ENCODE results near the gene MSH2. TPM values are rescaled to one million over a fixed set of nuclear protein-coding genes. Genes with fewer than 3 reads are reported as not detected.
"Not testable (repeated sequence)": the region's sequence is repeated elsewhere in the genome, so short reads cannot be mapped to it uniquely, and the experiment has no call there.

MSH2 gene
- polyA plus RNA-seq, 6 donors from 2014 or later, result 22.9 to 33.5 (median 31.0) TPM

GRCh38 chr2:47422560-47422959 lies 19.6 kb downstream of the MSH2 start:
- Mint-ChIP-seq H3K4me1 (peaks cover 0 to 3% (median 0%) of the 10 kb centered on the region in 3 donors), H3K9me3 (no peaks in the 10 kb centered on the region), H3K27ac (no peak overlapping the region), H3K4me3 (no peak overlapping the region), H3K36me3 (peaks cover 0 to 8% of the 10 kb centered on the region in 2 donors), H3K27me3 (no peaks in the 10 kb centered on the region)
- ATAC-seq (ENCODE audit: low read depth in 2 of 2), result no peak
- no peak for DNase-seq

GRCh38 chr2:47426786-47427185 lies 23.8 kb downstream of the MSH2 start:
- Mint-ChIP-seq H3K4me3 (no peak overlapping the region), H3K27ac (no peak overlapping the region), H3K27me3 (no peaks in the 10 kb centered on the region), H3K9me3 (no peaks in the 10 kb centered on the region), H3K4me1 (no peaks in the 10 kb centered on the region), H3K36me3 (peaks cover 10 to 12% of the 10 kb centered on the region in 2 donors)
- DNase-seq (no peak), ATAC-seq (ENCODE audit: low read depth in 2 of 2) (no peak)

- H3K27ac Mint-ChIP-seq, result no peak overlapping the region
- no peaks in the 10 kb centered on the region for H3K27me3 Mint-ChIP-seq
- no peak for ATAC-seq (ENCODE audit: low read depth in 2 of 2)
- no peaks in the 10 kb centered on the region for H3K4me1 Mint-ChIP-seq
- H3K4me3 Mint-ChIP-seq, result no peak overlapping the region
- H3K9me3 Mint-ChIP-seq, result no peaks in the 10 kb centered on the region
- no peak for DNase-seq
- peaks cover 17 to 18% of the 10 kb centered on the region in 2 donors for H3K36me3 Mint-ChIP-seq
Observed at GRCh38 chr2:47429795-47430194, 26.8 kb downstream of the MSH2 start.

- not testable (repeated sequence) for DNase-seq; H3K27ac Mint-ChIP-seq; H3K4me3 Mint-ChIP-seq; ATAC-seq (ENCODE audit: low read depth in 2 of 2); H3K4me1 Mint-ChIP-seq; H3K9me3 Mint-ChIP-seq; H3K27me3 Mint-ChIP-seq
- peaks cover 14 to 18% of the 10 kb centered on the region in 2 donors for H3K36me3 Mint-ChIP-seq
Observed at GRCh38 chr2:47433006-47433405, 30.1 kb downstream of the MSH2 start.

GRCh38 chr2:47433445-47433844 lies 30.5 kb downstream of the MSH2 start:
- not testable (repeated sequence) for DNase-seq; H3K4me3 Mint-ChIP-seq; H3K27ac Mint-ChIP-seq; H3K27me3 Mint-ChIP-seq; H3K9me3 Mint-ChIP-seq; ATAC-seq (ENCODE audit: low read depth in 2 of 2); H3K4me1 Mint-ChIP-seq
- peaks cover 14 to 18% of the 10 kb centered on the region in 2 donors for H3K36me3 Mint-ChIP-seq

GRCh38 chr2:47437287-47437686 lies 34.3 kb downstream of the MSH2 start:
- Mint-ChIP-seq H3K9me3 (no peaks in the 10 kb centered on the region), H3K36me3 (peaks cover 1 to 3% of the 10 kb centered on the region in 2 donors), H3K4me3 (no peak overlapping the region), H3K27me3 (no peaks in the 10 kb centered on the region), H3K4me1 (peaks cover 0 to 4% (median 0%) of the 10 kb centered on the region in 3 donors), H3K27ac (no peak overlapping the region)
- ATAC-seq (ENCODE audit: low read depth in 2 of 2), result no peak
- DNase-seq, result peak; percentile 5

GRCh38 chr2:47438106-47438505 lies 35.1 kb downstream of the MSH2 start:
- no peaks in the 10 kb centered on the region for H3K36me3 Mint-ChIP-seq
- H3K4me3 Mint-ChIP-seq, result no peak overlapping the region
- no peaks in the 10 kb centered on the region for H3K9me3 Mint-ChIP-seq
- peak overlapping the region in 3 of 6 donors; percentile 6 to 59 (median 29) for H3K27ac Mint-ChIP-seq
- ATAC-seq (ENCODE audit: low read depth in 2 of 2) (no peak), DNase-seq (no peak)
- no peaks in the 10 kb centered on the region for H3K27me3 Mint-ChIP-seq
- peaks cover 0 to 4% (median 0%) of the 10 kb centered on the region in 3 donors for H3K4me1 Mint-ChIP-seq

- Mint-ChIP-seq H3K27ac (no peak overlapping the region), H3K4me3 (no peak overlapping the region), H3K4me1 (peaks cover 0 to 4% (median 0%) of the 10 kb centered on the region in 3 donors), H3K36me3 (no peaks in the 10 kb centered on the region), H3K27me3 (no peaks in the 10 kb centered on the region), H3K9me3 (no peaks in the 10 kb centered on the region)
- DNase-seq (no peak), ATAC-seq (ENCODE audit: low read depth in 2 of 2) (no peak)
Observed at GRCh38 chr2:47438783-47439182, 35.8 kb downstream of the MSH2 start.

- Mint-ChIP-seq H3K9me3 (no peaks in the 10 kb centered on the region), H3K27me3 (no peaks in the 10 kb centered on the region), H3K4me1 (peaks cover 0 to 2% (median 0%) of the 10 kb centered on the region in 3 donors), H3K36me3 (peaks cover 22 to 28% of the 10 kb centered on the region in 2 donors), H3K4me3 (no peak overlapping the region), H3K27ac (no peak overlapping the region)
- ATAC-seq (ENCODE audit: low read depth in 2 of 2) (no peak), DNase-seq (no peak)
Observed at GRCh38 chr2:47451790-47452189, 48.8 kb downstream of the MSH2 start.

- ATAC-seq (ENCODE audit: low read depth in 2 of 2) (no peak), DNase-seq (no peak)
- H3K27me3 Mint-ChIP-seq, result no peaks in the 10 kb centered on the region
- H3K27ac Mint-ChIP-seq, result peak overlapping the region in 1 of 6 donors; percentile 64
- H3K4me1 Mint-ChIP-seq, result peaks cover 7 to 10% (median 8%) of the 10 kb centered on the region in 3 donors
- peaks cover 0 to 6% (median 0%) of the 10 kb centered on the region in 7 donors for H3K9me3 Mint-ChIP-seq
- peaks cover 22 to 33% of the 10 kb centered on the region in 2 donors for H3K36me3 Mint-ChIP-seq
- no peak overlapping the region for H3K4me3 Mint-ChIP-seq
Observed at GRCh38 chr2:47452761-47453160, 49.8 kb downstream of the MSH2 start.

- H3K9me3 Mint-ChIP-seq; ATAC-seq (ENCODE audit: low read depth in 2 of 2): not testable (repeated sequence)
Observed at GRCh38 chr2:47454818-47455217, 51.9 kb downstream of the MSH2 start.

GRCh38 chr2:47455411-47455810 lies 52.5 kb downstream of the MSH2 start:
- Mint-ChIP-seq H3K4me3 (no peak overlapping the region), H3K9me3 (peaks cover 0 to 6% (median 2%) of the 10 kb centered on the region in 7 donors), H3K4me1 (peaks cover 12 to 20% (median 20%) of the 10 kb centered on the region in 3 donors), H3K27ac (no peak overlapping the region), H3K27me3 (no peaks in the 10 kb centered on the region), H3K36me3 (peaks cover 30 to 42% of the 10 kb centered on the region in 2 donors)
- no peak for DNase-seq
- no peak for ATAC-seq (ENCODE audit: low read depth in 2 of 2)

More at GRCh38 chr2:47454818-47455217, 51.9 kb downstream of the MSH2 start:
- H3K27ac Mint-ChIP-seq, result peak overlapping the region in 1 of 6 donors; percentile 72
- not testable (repeated sequence) for DNase-seq, H3K4me3 Mint-ChIP-seq, H3K27me3 Mint-ChIP-seq
- H3K4me1 Mint-ChIP-seq, result peaks cover 12 to 20% (median 20%) of the 10 kb centered on the region in 3 donors
- peaks cover 30 to 41% of the 10 kb centered on the region in 2 donors for H3K36me3 Mint-ChIP-seq

GRCh38 chr2:47456851-47457250 lies 53.9 kb downstream of the MSH2 start:
- H3K27ac Mint-ChIP-seq, result peak overlapping the region in 3 of 6 donors; percentile 46 to 95 (median 85)
- H3K27me3 Mint-ChIP-seq, result no peaks in the 10 kb centered on the region
- peaks cover 21 to 30% of the 10 kb centered on the region in 2 donors for H3K36me3 Mint-ChIP-seq
- peaks cover 0 to 6% (median 2%) of the 10 kb centered on the region in 7 donors for H3K9me3 Mint-ChIP-seq
- peak overlapping the region in 1 of 8 donors; percentile 2 for H3K4me3 Mint-ChIP-seq
- H3K4me1 Mint-ChIP-seq, result peaks cover 12 to 20% (median 20%) of the 10 kb centered on the region in 3 donors
- ATAC-seq (ENCODE audit: low read depth in 2 of 2), result no peak
- DNase-seq, result no peak

GRCh38 chr2:47457268-47457667 lies 54.3 kb downstream of the MSH2 start:
- ATAC-seq (ENCODE audit: low read depth in 2 of 2) (peak; percentile 23 to 56), DNase-seq (no peak)
- peaks cover 0 to 6% (median 2%) of the 10 kb centered on the region in 7 donors for H3K9me3 Mint-ChIP-seq
- H3K4me3 Mint-ChIP-seq, result peak overlapping the region in 3 of 8 donors; percentile 2 to 67 (median 10)
- H3K4me1 Mint-ChIP-seq, result peaks cover 12 to 20% (median 20%) of the 10 kb centered on the region in 3 donors
- H3K27ac Mint-ChIP-seq, result peak overlapping the region; percentile 46 to 95 (median 74)
- H3K27me3 Mint-ChIP-seq, result no peaks in the 10 kb centered on the region
- H3K36me3 Mint-ChIP-seq, result peaks cover 25 to 26% of the 10 kb centered on the region in 2 donors
